ENCODE results near the gene SFMBT1.

SFMBT1 gene

DNA sequence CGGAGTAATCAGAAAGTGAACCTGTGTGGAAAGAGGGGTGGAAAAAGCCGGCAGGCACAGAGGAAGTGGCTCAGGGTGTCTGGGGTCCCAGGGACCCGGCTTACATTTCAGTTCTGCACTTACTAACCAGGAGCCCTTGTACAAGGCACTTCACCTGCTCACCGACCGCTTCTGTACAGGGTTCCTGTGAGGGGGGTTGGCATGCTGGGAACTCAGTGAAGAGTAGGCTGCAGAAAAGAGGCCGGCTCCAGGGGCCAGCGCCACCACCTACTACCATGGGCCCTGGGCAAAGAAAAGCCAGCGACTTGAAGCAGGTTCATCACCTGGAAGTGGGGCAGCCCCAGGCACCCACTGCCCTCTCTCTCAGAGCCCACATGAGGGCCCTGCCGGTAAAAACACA is 154.7 kb downstream of the SFMBT1 start:
- TF ChIP-seq, protein P1, sequence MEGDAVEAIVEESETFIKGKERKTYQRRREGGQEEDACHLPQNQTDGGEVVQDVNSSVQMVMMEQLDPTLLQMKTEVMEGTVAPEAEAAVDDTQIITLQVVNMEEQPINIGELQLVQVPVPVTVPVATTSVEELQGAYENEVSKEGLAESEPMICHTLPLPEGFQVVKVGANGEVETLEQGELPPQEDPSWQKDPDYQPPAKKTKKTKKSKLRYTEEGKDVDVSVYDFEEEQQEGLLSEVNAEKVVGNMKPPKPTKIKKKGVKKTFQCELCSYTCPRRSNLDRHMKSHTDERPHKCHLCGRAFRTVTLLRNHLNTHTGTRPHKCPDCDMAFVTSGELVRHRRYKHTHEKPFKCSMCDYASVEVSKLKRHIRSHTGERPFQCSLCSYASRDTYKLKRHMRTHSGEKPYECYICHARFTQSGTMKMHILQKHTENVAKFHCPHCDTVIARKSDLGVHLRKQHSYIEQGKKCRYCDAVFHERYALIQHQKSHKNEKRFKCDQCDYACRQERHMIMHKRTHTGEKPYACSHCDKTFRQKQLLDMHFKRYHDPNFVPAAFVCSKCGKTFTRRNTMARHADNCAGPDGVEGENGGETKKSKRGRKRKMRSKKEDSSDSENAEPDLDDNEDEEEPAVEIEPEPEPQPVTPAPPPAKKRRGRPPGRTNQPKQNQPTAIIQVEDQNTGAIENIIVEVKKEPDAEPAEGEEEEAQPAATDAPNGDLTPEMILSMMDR (IDR thresholded peaks at IDR 0.05): no peak
- Histone ChIP-seq H3K27ac (peak overlapping the region; percentile 86), H3K4me3 (no peak overlapping the region)
- DNase-seq (ENCODE audit: low spot score): no peak

DNA sequence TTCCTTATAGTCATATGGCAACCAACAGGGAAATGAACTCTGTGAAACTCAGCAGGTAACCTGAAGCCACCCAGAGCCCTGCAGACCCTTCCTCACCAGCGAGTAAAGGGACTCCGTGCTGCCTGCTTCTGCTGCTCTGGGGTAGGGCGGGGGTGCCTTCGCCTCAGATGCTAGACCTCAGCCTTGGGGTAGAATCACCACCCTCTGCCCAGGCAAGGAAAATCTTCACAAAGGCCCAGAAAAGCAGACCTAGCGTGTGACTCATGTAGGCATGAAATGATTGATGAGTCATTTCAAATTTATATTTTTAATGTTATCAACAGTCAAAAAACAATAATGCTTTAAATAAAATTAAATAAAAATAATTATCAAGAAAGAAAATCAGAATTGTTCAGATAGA is 155.1 kb downstream of the SFMBT1 start:
- Histone ChIP-seq H3K4me3 (no peak overlapping the region), H3K27ac (peak overlapping the region; percentile 2 to 4)
- no peak for DNase-seq (ENCODE audit: low spot score)
- TF ChIP-seq, protein P1 (IDR thresholded peaks at IDR 0.05): no peak

DNA sequence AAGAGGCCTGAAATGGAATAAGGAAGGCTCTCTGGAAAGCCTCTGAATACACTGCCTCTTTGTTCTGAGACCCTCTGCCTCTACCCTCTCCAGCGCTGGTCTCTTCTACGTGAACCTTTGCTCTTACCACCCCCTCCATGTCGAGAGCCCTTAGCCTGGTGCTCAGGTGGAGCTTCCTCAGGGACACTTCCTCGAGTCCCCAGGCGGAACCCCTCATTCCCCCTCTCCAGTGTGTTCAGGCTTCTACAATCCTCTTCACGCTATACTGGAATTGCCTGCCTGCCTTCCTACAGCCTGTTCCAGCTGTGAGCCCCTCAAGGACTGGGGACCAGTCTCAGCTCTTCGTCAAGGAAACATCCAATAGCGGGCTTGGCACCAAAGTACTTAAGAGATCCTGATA is 156.0 kb downstream of the SFMBT1 start:
- H3K27ac ChIP-seq: peak overlapping the region; percentile 2 to 4
- TF ChIP-seq, protein P1 (IDR thresholded peaks at IDR 0.05): no peak
- no peak overlapping the region for H3K4me3 ChIP-seq
- DNase-seq (ENCODE audit: low spot score): no peak

DNA sequence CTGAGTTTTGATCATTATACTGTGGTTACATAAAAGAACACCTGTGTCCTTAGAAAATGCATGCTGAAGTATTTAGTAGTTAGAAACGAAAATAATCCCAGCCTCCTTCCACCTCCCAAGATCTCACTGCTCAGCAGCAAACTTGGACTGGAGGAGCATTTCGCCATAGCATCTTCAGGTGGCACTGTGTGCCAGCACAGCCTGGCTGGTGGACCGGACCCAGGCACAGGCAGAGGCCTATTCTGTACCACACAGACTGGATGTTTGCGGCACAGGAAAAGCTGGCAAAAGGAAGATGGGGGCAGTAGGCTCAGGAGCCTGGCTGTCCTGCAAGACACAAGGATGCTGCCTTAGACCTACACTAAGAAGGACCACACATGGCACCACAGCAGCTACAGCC is 158.7 kb downstream of the SFMBT1 start:
- Histone ChIP-seq H3K4me3 (no peak overlapping the region), H3K27ac (no peak overlapping the region)
- TF ChIP-seq, protein P1 (IDR thresholded peaks at IDR 0.05): no peak
- no peak for DNase-seq (ENCODE audit: low spot score)

DNA sequence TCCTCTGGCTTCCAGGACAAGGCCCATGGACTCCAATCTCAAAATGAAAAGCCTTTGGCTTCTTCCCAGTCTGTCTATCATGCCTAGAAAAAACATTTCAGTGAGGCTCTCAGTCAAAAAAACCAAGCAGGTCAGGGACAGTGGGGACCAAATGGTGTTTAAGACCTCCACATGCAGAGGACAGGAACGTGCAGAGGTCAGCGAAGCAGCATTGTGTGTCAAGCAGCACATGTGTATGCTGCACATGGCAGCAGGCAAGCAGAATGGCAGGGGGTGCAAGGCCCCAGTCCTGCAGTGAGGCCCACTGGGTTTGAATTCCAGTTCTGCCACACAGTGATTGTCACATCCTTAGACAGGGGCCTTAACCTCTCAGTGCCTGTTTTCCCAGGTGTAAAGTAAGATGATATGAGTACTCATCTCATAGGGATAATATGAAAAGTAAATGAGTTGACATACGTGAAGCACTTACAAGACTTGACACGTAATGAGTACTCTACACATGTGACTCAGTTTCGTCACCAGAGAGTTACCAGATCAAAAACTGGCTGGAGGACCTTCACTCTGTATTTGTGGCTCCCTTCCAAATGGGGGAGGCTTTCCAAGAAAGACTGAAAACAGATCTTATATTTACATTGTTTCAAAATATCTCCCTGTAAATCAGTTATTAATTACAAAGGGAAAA is 159.7 kb downstream of the SFMBT1 start:
- no peak overlapping the region for H3K27ac ChIP-seq
- DNase-seq (ENCODE audit: low spot score): no peak
- no peak overlapping the region for H3K4me3 ChIP-seq
- TF ChIP-seq, protein P1 (IDR thresholded peaks at IDR 0.05): no peak

DNA sequence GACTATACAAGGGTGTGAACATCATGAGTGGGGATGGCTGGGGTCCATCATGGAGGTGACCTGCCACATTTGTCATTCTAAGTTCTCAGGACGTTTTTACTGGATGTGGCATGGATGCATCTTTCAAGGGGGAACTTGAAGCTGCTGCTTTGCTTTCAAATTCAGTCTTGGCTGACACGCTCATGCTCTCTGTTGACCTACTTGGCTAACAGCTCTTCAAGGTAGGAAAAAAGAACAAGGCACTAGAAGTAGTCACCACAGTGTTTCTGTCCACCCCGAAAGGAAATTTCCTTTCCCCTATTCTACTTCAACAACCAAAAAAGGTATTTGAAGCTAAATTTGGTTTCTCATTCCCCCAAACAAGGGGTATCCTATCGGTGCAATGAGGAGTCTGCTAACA is 163.5 kb downstream of the SFMBT1 start:
- no peak for DNase-seq (ENCODE audit: low spot score)
- H3K27ac ChIP-seq: no peak overlapping the region
- TF ChIP-seq, protein P1 (IDR thresholded peaks at IDR 0.05): no peak
- no peak overlapping the region for H3K4me3 ChIP-seq

DNA sequence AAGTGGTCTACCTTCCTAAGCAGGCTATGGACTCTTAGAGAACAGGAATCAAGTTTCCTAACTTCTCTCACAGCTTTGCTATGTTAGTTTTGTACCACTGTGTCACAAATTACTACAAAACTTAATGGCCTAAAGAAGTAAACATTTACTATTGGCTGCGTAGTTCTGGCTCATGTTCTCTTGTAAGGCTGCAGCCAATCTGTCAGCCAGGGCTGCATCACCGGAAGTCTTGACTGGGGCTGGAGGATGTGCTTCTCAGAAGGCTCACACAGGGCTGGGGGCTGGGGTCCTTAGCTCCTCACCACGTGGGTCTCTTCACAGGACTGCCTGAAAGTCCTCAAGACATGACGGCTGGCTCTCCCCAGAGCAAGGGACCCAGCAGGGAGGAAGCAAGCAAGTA is 164.0 kb downstream of the SFMBT1 start:
- Histone ChIP-seq H3K27ac (no peak overlapping the region), H3K4me3 (no peak overlapping the region)
- no peak for DNase-seq (ENCODE audit: low spot score)
- TF ChIP-seq, protein P1 (IDR thresholded peaks at IDR 0.05): no peak

All from coronary artery (tissue), 2 donors.